Naive thymus-derived CD8-positive, alpha-beta T cell (primary cell): ENCODE results near the gene TRIM66. TPM values are rescaled to one million over a fixed set of nuclear protein-coding genes. Genes with fewer than 3 reads are reported as not detected.

ENCODE experiments used
- ATAC-seq, 2 donors: fragments of 150-1000 bp; cut with Tn5 transposase in 1 of 2; sonication (Bioruptor Pico), chemical (Tn5 transposase) in 1 of 2; 1 replicate in 1 of 2; 2 replicates in 1 of 2; pipeline ENCODE4 v1.10.0; 2021; ENCODE audit warnings: mild to moderate bottlenecking in 2 of 2, moderate library complexity in 2 of 2
- POLR2A ChIA-PET: fragments of 350-600 bp; sonication (Branson Sonifier 250); formaldehyde crosslinking; loops from one replicate; lab custom pipeline; 2021; ENCODE audit warnings: antibody characterized with exemption; lab: Charles Lee
- DNase-seq, 10 donors: peaks; one replicate each; pipeline versions ENCODE4 v3.0.0 to v3.0.0-alpha.2; 2020 to 2022
- H3K27ac Mint-ChIP-seq, 10 donors: one replicate each; pipeline ENCODE4 v1.8.0; 2020 to 2022; ENCODE audit warnings: mild to moderate bottlenecking in 10 of 10, mixed read lengths in 10 of 10, moderate library complexity in 4 of 10, inconsistent platforms in 1 of 10
- H3K27me3 Mint-ChIP-seq, 5 donors: one replicate each; pipeline ENCODE4 v1.8.0; 2021 to 2022; ENCODE audit warnings: mixed read lengths in 5 of 5
- H3K36me3 Mint-ChIP-seq, 3 donors: one replicate each; pipeline ENCODE4 v1.8.0; 2020 to 2022; ENCODE audit warnings: mixed read lengths in 3 of 3, mild to moderate bottlenecking in 2 of 3, inconsistent platforms in 1 of 3
- H3K4me1 Mint-ChIP-seq, 4 donors: one replicate each; pipeline ENCODE4 v1.8.0; 2021 to 2022; ENCODE audit warnings: mixed read lengths in 4 of 4
- H3K4me3 Mint-ChIP-seq, 10 donors: one replicate each; pipeline ENCODE4 v1.8.0; 2020 to 2022; ENCODE audit warnings: mild to moderate bottlenecking in 10 of 10, mixed read lengths in 10 of 10, moderate library complexity in 6 of 10, inconsistent platforms in 1 of 10
- H3K9me3 Mint-ChIP-seq, 9 donors: one replicate each; pipeline ENCODE4 v1.8.0; 2020 to 2022; ENCODE audit warnings: mixed read lengths in 9 of 9, mild to moderate bottlenecking in 3 of 9, inconsistent platforms in 1 of 9, moderate library complexity in 1 of 9
- polyA plus RNA-seq, 3 donors: library from polyadenylated mRNA; unstranded; fragments of 300-500 nt; fragmentation: Illumina TruSeq; gene quantifications; one replicate each; pipeline ENCODE4 v1.2.3, GENCODE V29; 2021
- total RNA-seq, 8 experiments: library from RNA in 2 of 8; stranded (reverse) in 2 of 8; gene quantifications; one replicate each; pipeline ENCODE4 v1.2.3 and lab custom pipeline; 2021 to 2026

TRIM66 gene
- total and polyA plus RNA-seq, 5 experiments from 2014 or later = 0.14 to 50.8 (median 0.53) TPM

DNA sequence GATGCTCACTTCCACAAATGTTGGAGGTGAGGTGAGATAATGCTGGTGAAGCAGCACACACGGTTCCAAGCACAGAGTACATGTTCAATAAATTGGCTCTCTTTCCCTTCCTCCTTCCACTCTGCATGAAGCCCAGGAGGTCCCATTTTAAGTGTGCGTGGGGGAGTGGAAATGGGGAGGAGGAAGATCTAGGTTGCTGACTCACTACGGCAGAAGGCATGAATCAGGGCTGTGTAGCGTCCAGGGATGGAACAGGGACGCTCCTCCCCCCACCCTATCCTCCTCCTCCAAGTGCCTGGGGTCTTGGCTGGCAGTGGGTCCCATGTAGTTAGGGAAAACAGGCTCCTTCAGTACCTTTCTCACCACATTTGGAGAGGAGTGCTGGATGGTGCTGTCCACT is 44.2 kb downstream of the TRIM66 start:
- H3K4me1 Mint-ChIP-seq = peaks cover 0 to 4% (median 0%) of the 10 kb centered on the region in 4 donors
- DNase-seq (no peak), ATAC-seq (no peak)
- POLR2A ChIA-PET = no interaction called here
- H3K9me3 Mint-ChIP-seq = peaks cover 0 to 13% (median 7%) of the 10 kb centered on the region in 9 donors
- no peak overlapping the region for H3K4me3 Mint-ChIP-seq
- H3K27me3 Mint-ChIP-seq = no peaks in the 10 kb centered on the region
- peak overlapping the region in 1 of 10 donors; percentile 46 for H3K27ac Mint-ChIP-seq
- peaks cover 26 to 79% (median 68%) of the 10 kb centered on the region in 3 donors for H3K36me3 Mint-ChIP-seq

DNA sequence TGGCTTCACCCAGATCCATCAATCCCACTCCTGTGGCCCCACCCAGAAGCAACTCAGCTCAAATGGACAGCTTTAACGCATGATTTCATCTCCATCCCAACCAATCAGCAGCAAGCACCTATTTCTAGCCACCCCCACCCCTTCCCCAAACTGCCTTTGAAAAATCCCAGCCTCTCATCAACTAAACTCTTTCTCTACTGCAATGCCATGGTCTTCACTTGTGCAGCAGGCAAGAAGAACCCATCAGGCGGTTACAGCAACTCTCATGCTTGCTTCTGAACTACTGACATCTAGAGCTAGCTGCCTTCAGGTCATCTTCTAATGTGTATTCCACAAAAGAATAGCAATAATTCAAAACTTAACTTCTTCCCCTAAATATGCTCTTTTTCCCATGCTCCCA is 46.3 kb downstream of the TRIM66 start:
- H3K36me3 Mint-ChIP-seq = peaks cover 34 to 96% (median 62%) of the 10 kb centered on the region in 3 donors
- ATAC-seq (no peak), DNase-seq (no peak)
- H3K27ac Mint-ChIP-seq = no peak overlapping the region
- POLR2A ChIA-PET = no interaction called here
- H3K9me3 Mint-ChIP-seq = peaks cover 0 to 13% (median 7%) of the 10 kb centered on the region in 9 donors
- no peak overlapping the region for H3K4me3 Mint-ChIP-seq
- H3K27me3 Mint-ChIP-seq = no peaks in the 10 kb centered on the region
- H3K4me1 Mint-ChIP-seq = peaks cover 0 to 4% (median 0%) of the 10 kb centered on the region in 4 donors

DNA sequence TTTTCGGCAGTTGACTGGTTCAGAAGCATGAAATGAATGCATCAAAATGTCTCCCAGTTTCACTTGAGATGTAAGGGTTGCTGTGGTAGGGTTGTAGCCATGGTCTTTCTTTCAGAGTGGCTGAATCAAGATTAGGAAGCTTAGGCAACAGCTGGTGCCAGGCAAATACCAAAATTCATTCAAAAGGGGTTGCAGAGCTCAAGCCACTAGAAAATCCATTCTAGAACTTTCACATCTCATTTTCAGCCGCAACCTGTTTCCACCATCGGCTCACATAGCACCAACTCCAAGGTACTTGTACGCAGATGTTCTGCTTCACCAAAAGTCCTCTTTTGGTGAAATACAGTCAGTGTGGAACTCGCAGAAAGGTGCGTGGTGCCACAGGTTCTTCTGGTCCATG is 48.0 kb downstream of the TRIM66 start:
- no peak overlapping the region for H3K4me3 Mint-ChIP-seq
- peaks cover 34 to 92% (median 57%) of the 10 kb centered on the region in 3 donors for H3K36me3 Mint-ChIP-seq
- POLR2A ChIA-PET = no interaction called here
- H3K4me1 Mint-ChIP-seq = peaks cover 0 to 8% (median 0%) of the 10 kb centered on the region in 4 donors
- DNase-seq = no peak
- no peaks in the 10 kb centered on the region for H3K27me3 Mint-ChIP-seq
- no peak for ATAC-seq
- H3K27ac Mint-ChIP-seq = no peak overlapping the region
- H3K9me3 Mint-ChIP-seq = peaks cover 0 to 13% (median 7%) of the 10 kb centered on the region in 9 donors

DNA sequence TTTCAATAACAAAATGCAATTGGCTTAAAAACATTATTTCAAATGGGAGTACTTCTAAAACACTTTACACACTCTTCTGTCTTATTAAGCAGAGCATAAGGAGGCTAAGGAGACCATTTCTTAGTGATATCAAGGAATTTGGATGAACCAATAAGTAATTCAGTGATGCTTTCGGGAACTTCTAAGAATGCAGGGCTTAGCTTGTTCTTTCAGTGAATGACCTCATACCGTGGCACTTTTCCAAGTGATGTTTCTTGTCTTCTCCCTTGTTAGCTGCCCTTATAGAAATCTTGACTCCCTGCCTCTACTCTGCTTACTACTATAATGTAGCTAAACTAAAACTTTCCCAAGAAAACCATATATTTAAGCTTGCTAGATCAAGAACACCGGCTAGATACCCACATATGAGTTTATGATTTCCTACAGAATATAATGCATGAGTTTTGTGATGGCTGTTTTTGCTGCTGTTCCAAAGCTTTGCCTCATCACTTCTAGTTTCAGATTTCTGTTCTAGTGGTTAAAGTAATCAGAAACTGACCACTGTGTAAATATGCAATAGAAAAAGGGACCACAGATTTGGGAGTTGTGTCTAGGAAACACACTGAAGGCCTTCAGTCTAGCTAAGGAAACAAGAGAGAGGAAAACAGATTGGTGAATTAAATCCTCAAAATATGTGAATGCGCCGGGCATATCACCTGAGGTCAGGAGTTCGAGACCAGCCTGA is 50.9 kb downstream of the TRIM66 start:
- peaks cover 0 to 4% (median 0%) of the 10 kb centered on the region in 4 donors for H3K4me1 Mint-ChIP-seq
- H3K9me3 Mint-ChIP-seq = peaks cover 0 to 8% (median 3%) of the 10 kb centered on the region in 9 donors
- H3K27me3 Mint-ChIP-seq = no peaks in the 10 kb centered on the region
- no peak overlapping the region for H3K4me3 Mint-ChIP-seq
- ATAC-seq (no peak), DNase-seq (no peak)
- peaks cover 17 to 74% (median 29%) of the 10 kb centered on the region in 3 donors for H3K36me3 Mint-ChIP-seq
- peak overlapping the region in 1 of 10 donors; percentile 1 for H3K27ac Mint-ChIP-seq
- POLR2A ChIA-PET = no interaction called here

DNA sequence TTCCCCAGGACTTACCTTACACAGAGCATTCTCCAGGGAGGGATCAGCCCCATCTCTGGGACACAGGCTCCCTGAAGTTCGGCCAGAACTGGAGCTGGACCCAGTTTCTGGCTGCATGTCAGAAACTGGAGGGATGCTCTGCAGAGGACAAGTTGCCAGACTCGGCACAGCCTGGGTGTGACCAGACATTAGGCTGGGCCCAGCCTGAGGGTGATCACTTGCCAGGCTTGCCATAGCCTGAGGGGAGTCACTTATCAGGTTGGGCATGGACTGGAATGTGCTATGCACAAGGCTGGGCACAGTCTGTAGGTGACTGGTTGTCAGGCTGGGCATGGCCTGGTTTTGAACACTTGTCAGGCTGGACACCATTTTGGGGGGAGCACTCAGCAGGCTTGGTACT is 57.8 kb downstream of the TRIM66 start:
- H3K36me3 Mint-ChIP-seq = peaks cover 0 to 60% (median 15%) of the 10 kb centered on the region in 3 donors
- no peak overlapping the region for H3K27ac Mint-ChIP-seq

DNA sequence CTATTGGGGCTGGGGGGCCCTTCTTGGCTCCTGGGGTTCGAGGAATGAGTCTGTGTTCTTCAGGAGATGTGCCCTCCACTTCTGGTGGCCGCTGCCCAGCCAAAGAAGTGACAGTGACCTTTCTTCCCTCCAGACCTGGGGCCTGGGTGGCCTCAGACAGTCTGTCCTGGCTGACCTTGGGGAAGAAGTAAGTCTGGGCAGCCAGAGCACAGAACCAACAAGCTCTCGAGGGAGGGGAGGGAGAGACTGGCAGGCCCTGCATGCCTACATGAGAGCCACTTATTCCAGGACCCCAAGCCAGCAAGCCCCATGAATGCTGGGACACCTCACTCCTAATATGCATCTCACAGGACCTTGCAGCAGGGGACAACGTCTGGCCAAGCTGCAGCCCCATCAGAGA is 61.3 kb downstream of the TRIM66 start:
- H3K4me1 Mint-ChIP-seq = no peaks in the 10 kb centered on the region
- no peak overlapping the region for H3K27ac Mint-ChIP-seq
- ATAC-seq = no peak
- POLR2A ChIA-PET = no interaction called here
- no peak overlapping the region for H3K4me3 Mint-ChIP-seq
- no peaks in the 10 kb centered on the region for H3K27me3 Mint-ChIP-seq
- no peak for DNase-seq
- no peaks in the 10 kb centered on the region for H3K9me3 Mint-ChIP-seq
- peaks cover 9 to 70% (median 22%) of the 10 kb centered on the region in 3 donors for H3K36me3 Mint-ChIP-seq

More for the DNA sequence above, 57.8 kb downstream of the TRIM66 start:
- Mint-ChIP-seq H3K4me1 (no peaks in the 10 kb centered on the region), H3K4me3 (no peak overlapping the region), H3K9me3 (no peaks in the 10 kb centered on the region), H3K27me3 (no peaks in the 10 kb centered on the region)
- no peak for ATAC-seq
- POLR2A ChIA-PET = no interaction called here
- no peak for DNase-seq

DNA sequence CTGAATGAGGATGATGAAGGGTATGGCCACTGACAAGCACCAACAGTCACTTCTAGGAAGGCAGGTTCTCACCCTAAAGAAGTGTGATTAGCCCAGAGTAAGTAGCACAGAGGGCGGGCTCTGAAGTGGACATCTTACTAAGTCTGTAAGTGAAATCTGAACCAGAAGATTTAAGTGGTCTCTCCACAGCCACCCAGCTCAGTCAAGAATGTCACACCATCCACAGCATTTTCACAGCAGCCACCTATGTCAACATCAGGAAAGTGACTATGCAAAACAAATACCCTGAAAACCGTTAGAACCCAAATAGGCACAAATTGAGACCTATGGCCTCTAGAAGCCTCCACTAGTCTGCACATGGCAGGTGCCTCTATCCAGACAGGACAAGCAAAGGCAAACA is 65.4 kb downstream of the TRIM66 start:
- peaks cover 14 to 53% (median 19%) of the 10 kb centered on the region in 3 donors for H3K36me3 Mint-ChIP-seq
- no peak overlapping the region for H3K27ac Mint-ChIP-seq
- no peaks in the 10 kb centered on the region for H3K9me3 Mint-ChIP-seq
- ATAC-seq (no peak), DNase-seq (no peak)
- peaks cover 0 to 2% (median 0%) of the 10 kb centered on the region in 4 donors for H3K4me1 Mint-ChIP-seq
- H3K27me3 Mint-ChIP-seq = no peaks in the 10 kb centered on the region
- H3K4me3 Mint-ChIP-seq = no peak overlapping the region
- POLR2A ChIA-PET = no interaction called here

DNA sequence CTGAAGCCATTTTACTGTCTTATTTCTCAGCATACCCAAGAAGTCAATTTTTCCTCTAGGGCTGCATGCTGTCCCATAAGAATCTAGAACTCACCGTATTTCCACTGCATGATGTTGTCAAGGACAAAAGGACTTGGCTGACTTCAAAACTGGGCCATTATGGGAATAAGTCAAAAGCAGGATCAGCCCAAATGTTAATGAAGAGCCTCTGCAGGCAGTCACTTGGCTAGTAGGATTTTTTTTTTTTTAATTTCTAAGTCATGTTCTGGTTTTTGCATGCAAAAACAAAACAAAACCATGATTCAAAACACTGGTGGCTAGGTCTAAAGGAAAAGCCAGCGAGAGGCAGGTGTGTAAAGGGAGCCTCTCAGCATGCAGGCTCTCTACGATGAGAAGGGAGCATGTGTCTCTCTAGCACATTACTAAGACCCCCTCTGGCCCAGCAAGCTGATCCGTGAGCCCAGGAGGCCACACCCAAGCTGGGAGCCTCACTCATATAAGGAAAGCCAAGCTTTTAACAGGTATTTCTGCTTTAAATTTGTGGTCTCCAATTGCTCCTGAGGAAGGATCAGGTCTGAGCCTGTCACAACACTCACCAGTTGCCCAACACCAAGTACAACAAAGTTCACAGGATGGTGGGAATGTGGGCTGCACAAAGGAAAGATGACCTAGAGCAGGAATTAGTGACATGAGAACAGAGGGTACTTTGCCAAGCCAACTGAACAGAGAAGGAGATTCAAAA is 67.0 kb downstream of the TRIM66 start:
- Mint-ChIP-seq H3K36me3 (peaks cover 9 to 41% (median 14%) of the 10 kb centered on the region in 3 donors), H3K4me3 (no peak overlapping the region), H3K9me3 (no peaks in the 10 kb centered on the region), H3K27ac (peak overlapping the region in 3 of 10 donors; percentile 8 to 61 (median 16)), H3K27me3 (no peaks in the 10 kb centered on the region), H3K4me1 (peaks cover 2 to 6% (median 3%) of the 10 kb centered on the region in 4 donors)
- ATAC-seq = no peak
- POLR2A ChIA-PET = no interaction called here
- DNase-seq = no peak

DNA sequence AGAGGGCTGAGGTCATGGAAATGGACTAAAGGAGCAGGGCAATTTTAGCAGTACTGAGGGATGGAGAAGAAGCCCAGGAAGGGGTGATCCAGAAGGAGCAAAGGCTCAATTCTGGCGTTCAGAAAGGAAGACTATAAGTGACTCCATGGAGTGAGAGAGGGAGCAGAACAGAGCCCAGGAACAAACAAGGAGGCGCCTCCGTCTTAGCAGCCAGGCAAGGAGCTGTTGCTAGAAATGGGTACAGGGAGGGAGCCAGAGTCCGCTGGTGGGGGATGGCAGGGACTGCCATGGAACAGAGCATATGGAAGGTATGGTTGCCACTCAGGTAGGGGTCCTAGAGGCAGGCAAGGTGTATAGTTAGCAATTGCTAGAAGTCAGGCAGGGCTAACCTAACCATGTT is 68.0 kb downstream of the TRIM66 start:
- Mint-ChIP-seq H3K27me3 (no peaks in the 10 kb centered on the region), H3K36me3 (peaks cover 9 to 33% (median 12%) of the 10 kb centered on the region in 3 donors), H3K4me3 (no peak overlapping the region), H3K27ac (peak overlapping the region in 3 of 10 donors; percentile 18 to 92 (median 22)), H3K4me1 (peaks cover 7 to 11% (median 8%) of the 10 kb centered on the region in 4 donors), H3K9me3 (no peaks in the 10 kb centered on the region)
- DNase-seq (no peak), ATAC-seq (no peak)
- POLR2A ChIA-PET = no interaction called here

DNA sequence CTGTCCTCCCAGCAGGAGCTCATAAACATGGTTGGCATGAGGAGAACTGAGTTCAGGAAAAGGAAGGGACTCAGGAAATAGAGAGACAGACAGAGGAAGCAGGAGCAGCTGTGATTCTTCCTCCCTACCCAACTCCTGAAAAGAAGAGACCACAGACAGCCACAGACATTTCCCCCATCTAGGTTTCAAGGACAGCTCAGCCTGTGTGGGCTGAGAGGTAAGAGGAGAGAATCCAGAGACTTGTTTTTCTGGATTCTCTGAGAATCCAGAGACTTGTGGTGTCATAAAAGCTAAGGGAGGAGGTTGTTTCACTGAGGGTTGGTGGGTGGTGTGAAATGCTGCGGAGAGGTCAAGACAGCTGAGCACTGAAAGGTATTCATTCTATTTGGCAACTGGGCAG is 69.4 kb downstream of the TRIM66 start:
- POLR2A ChIA-PET = no interaction called here
- H3K36me3 Mint-ChIP-seq = peaks cover 4 to 26% (median 9%) of the 10 kb centered on the region in 3 donors
- no peaks in the 10 kb centered on the region for H3K27me3 Mint-ChIP-seq
- ATAC-seq (no peak), DNase-seq (no peak)
- peak overlapping the region in 7 of 10 donors; percentile 3 to 86 (median 60) for H3K27ac Mint-ChIP-seq
- H3K4me1 Mint-ChIP-seq = peaks cover 7 to 11% (median 8%) of the 10 kb centered on the region in 4 donors
- no peaks in the 10 kb centered on the region for H3K9me3 Mint-ChIP-seq
- H3K4me3 Mint-ChIP-seq = no peak overlapping the region

DNA sequence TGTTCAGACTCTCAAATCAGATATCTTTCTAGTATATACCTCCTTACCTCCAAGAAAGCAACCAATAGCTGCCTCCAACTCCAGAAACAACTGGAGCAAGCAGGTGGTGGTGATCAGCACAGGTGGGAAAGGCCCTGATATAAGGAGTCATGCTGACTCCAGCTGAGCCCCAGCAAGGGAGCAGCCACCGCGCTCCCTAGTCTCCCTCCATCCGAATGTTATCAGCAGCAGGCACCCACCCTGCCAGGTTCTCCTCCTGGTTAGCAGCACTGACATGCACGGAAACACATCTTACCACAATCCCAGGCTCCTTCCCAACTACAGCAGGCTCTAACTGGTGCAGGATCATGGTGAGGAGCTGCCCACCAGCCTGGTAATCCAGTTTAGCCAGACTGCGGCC is 69.9 kb downstream of the TRIM66 start:
- peaks cover 2 to 20% (median 6%) of the 10 kb centered on the region in 3 donors for H3K36me3 Mint-ChIP-seq
- H3K27me3 Mint-ChIP-seq = no peaks in the 10 kb centered on the region
- no peak for ATAC-seq
- no peak overlapping the region for H3K4me3 Mint-ChIP-seq
- peak overlapping the region in 6 of 10 donors; percentile 3 to 79 (median 35) for H3K27ac Mint-ChIP-seq
- POLR2A ChIA-PET = no interaction called here
- DNase-seq = no peak
- peaks cover 7 to 11% (median 8%) of the 10 kb centered on the region in 4 donors for H3K4me1 Mint-ChIP-seq
- no peaks in the 10 kb centered on the region for H3K9me3 Mint-ChIP-seq

DNA sequence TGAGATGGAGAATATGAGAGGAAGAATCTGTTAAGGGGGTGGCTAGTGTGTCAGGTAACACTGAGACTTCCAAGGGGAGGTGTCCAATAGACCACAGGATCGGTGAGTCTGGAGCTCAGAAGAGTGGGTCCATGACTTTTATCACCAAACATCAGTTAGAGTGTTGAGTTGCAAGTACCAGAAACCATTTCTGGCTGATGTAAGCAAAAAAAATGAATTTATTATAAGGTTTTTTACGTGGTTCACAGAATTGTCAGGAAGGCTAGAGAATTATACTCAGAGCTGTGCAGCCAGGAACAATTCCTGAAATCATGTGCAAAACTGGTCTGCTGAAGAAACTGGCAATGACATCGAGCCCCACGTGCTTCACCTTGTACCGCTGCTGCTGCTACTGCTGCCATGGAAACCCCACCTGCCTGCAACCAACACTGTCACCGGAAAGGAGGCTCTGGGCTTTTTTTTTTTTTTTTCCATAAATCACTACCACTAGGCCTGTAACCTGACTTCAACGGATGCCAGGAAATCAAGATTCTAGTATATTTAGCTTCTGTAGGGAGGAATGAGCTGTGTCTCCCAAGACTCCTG is 71.8 kb downstream of the TRIM66 start:
- Mint-ChIP-seq H3K27ac (peak overlapping the region in 8 of 10 donors; percentile 9 to 86 (median 56)), H3K36me3 (peaks cover under 1 to 8% (median 2%) of the 10 kb centered on the region in 3 donors), H3K4me1 (peaks cover 7 to 11% (median 8%) of the 10 kb centered on the region in 4 donors), H3K9me3 (no peaks in the 10 kb centered on the region), H3K4me3 (no peak overlapping the region), H3K27me3 (peaks cover 0 to 3% (median 0%) of the 10 kb centered on the region in 5 donors)
- DNase-seq = peak in 7 of 10 donors; percentile 3 to 74 (median 32)
- POLR2A ChIA-PET = interaction anchor here (0.7 kb wide), 1 partner anchor 30 kb away, joined by 3 read pairs; no protein-coding TSS in a partner anchor
- ATAC-seq = peak; percentile 91 to 94
